ENCODE results near the gene CPT1B. TPM values are rescaled to one million over a fixed set of nuclear protein-coding genes. Genes with fewer than 3 reads are reported as not detected.

The CPT1B gene
- total RNA-seq, 1 donor from 2014 or later: 2.1 TPM

DNA sequence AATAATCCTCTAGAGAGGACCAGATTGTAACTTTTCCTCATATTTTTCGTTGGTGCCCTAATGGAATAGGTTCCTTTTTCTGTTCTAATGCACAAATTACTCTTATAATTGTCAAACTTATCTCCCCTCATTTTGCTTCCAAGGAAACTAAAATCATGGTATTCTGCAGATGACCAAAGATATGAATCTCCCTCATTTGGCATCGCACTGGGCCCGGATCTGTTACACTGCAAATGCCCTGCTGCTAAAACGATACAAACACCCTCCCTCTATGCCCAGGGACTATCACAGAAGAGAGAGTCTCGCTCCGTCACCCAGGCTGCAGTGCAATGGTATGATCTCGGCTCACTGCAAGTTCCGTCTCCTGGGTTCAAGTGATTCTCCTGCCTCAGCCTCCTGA is 24.9 kb downstream of the CPT1B start:
- TF ChIP-seq, protein P1, sequence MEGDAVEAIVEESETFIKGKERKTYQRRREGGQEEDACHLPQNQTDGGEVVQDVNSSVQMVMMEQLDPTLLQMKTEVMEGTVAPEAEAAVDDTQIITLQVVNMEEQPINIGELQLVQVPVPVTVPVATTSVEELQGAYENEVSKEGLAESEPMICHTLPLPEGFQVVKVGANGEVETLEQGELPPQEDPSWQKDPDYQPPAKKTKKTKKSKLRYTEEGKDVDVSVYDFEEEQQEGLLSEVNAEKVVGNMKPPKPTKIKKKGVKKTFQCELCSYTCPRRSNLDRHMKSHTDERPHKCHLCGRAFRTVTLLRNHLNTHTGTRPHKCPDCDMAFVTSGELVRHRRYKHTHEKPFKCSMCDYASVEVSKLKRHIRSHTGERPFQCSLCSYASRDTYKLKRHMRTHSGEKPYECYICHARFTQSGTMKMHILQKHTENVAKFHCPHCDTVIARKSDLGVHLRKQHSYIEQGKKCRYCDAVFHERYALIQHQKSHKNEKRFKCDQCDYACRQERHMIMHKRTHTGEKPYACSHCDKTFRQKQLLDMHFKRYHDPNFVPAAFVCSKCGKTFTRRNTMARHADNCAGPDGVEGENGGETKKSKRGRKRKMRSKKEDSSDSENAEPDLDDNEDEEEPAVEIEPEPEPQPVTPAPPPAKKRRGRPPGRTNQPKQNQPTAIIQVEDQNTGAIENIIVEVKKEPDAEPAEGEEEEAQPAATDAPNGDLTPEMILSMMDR (IDR thresholded peaks at IDR 0.05; ENCODE audit: insufficient read depth, low read length, poor library complexity, severe bottlenecking): no peak
- H3K36me3 ChIP-seq (ENCODE audit: control insufficient read depth, insufficient read depth, low read length): no peaks in the 10 kb centered on the region
- H3K4me3 ChIP-seq (ENCODE audit: low read depth, low read length): no peak overlapping the region
- H3K27me3 ChIP-seq (ENCODE audit: control insufficient read depth, insufficient read depth, low read length): peaks cover 29% of the 10 kb centered on the region
- no peak for DNase-seq (ENCODE audit: low read depth)

GRCh38 chr22:50551160-50551752 is 27.0 kb downstream of the CPT1B start:
- TF ChIP-seq, protein P1 (IDR thresholded peaks at IDR 0.05; ENCODE audit: insufficient read depth, low read length, poor library complexity, severe bottlenecking): no peak
- Histone ChIP-seq H3K36me3 (ENCODE audit: control insufficient read depth, insufficient read depth, low read length) (no peaks in the 10 kb centered on the region), H3K4me3 (ENCODE audit: low read depth, low read length) (no peak overlapping the region), H3K27me3 (ENCODE audit: control insufficient read depth, insufficient read depth, low read length) (peaks cover 47% of the 10 kb centered on the region)
- no peak for DNase-seq (ENCODE audit: low read depth)

GRCh38 chr22:50550395-50550794 is 27.8 kb downstream of the CPT1B start:
- H3K27me3 ChIP-seq (ENCODE audit: control insufficient read depth, insufficient read depth, low read length): peaks cover 55% of the 10 kb centered on the region
- TF ChIP-seq, protein P1 (IDR thresholded peaks at IDR 0.05; ENCODE audit: insufficient read depth, low read length, poor library complexity, severe bottlenecking): no peak
- no peak for DNase-seq (ENCODE audit: low read depth)
- H3K4me3 ChIP-seq (ENCODE audit: low read depth, low read length): no peak overlapping the region
- no peaks in the 10 kb centered on the region for H3K36me3 ChIP-seq (ENCODE audit: control insufficient read depth, insufficient read depth, low read length)

- H3K4me3 ChIP-seq (ENCODE audit: low read depth, low read length): no peak overlapping the region
- TF ChIP-seq, protein P1 (IDR thresholded peaks at IDR 0.05; ENCODE audit: insufficient read depth, low read length, poor library complexity, severe bottlenecking): no peak
- no peak for DNase-seq (ENCODE audit: low read depth)
- no peaks in the 10 kb centered on the region for H3K36me3 ChIP-seq (ENCODE audit: control insufficient read depth, insufficient read depth, low read length)
- H3K27me3 ChIP-seq (ENCODE audit: control insufficient read depth, insufficient read depth, low read length): peaks cover 61% of the 10 kb centered on the region
These were observed 29.1 kb downstream of the CPT1B start for GRCh38 chr22:50548921-50549790.

GRCh38 chr22:50548040-50548920 is 29.9 kb downstream of the CPT1B start:
- no peak for DNase-seq (ENCODE audit: low read depth)
- peaks cover 63% of the 10 kb centered on the region for H3K27me3 ChIP-seq (ENCODE audit: control insufficient read depth, insufficient read depth, low read length)

More at GRCh38 chr22:50548040-50548920, 29.9 kb downstream of the CPT1B start:
- TF ChIP-seq, protein P1 (IDR thresholded peaks at IDR 0.05; ENCODE audit: insufficient read depth, low read length, poor library complexity, severe bottlenecking): no peak
- no peak overlapping the region for H3K4me3 ChIP-seq (ENCODE audit: low read depth, low read length)
- H3K36me3 ChIP-seq (ENCODE audit: control insufficient read depth, insufficient read depth, low read length): no peaks in the 10 kb centered on the region

All from kidney epithelial cell (primary cell).